HG03045 (cell line): Measurements from ENCODE around the gene SLC4A4.
"Not testable (repeated sequence)": the region's sequence is repeated elsewhere in the genome, so short reads cannot be mapped to it uniquely, and the experiment has no call there.

Experiments used
- ATAC-seq: cut with Tn5 transposase; IDR thresholded peaks from one replicate; pipeline ENCODE4 v1.9.1; 2021; ENCODE audit warnings: mild to moderate bottlenecking, moderate library complexity; ENCODE audit not compliant: unreplicated experiment

Gene SLC4A4

DNA sequence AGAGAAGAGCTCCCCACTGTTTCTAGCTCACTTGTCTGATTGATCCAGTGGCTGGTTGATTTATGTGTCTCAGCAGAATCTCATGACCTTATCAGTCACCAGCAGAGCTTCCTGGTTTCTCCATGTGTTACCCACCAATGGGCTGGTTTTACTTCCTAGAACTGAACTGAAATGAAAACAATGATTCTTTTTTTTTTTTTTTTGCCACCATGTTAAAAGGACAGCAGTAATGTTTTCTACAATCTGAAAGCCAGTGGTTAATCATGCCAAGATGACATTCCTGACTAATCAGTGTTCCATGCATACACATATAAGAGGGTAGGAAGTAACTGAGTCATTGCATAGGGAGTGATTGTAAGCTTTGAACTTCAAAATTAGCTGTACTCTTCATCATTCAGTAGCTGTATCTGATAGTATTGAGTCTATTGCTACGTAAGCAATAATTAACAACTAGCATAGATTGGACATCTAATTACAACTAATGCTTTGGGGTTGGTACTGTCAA, 67.7 kb downstream of the SLC4A4 start:
- no peak for ATAC-seq

DNA sequence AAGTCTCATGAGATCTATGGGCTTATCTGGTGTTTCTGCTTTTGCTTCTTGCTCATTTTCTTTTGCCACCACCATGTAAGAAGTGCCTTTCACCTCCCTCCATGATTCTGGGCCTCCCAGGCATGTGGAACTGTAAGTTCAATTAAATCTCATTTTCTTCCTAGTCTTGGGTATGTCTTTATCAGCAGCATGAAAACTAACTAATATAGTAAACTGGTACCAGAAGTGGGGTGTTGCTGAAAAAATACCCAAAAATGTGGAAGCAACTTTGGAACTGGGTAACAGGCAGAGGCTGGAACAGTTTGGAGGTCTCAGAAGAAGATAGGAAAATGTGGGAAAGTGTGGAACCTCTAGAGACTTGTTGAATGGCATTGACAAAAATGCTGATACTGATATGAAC, 70.1 kb downstream of the SLC4A4 start:
- ATAC-seq = not testable (repeated sequence)

DNA sequence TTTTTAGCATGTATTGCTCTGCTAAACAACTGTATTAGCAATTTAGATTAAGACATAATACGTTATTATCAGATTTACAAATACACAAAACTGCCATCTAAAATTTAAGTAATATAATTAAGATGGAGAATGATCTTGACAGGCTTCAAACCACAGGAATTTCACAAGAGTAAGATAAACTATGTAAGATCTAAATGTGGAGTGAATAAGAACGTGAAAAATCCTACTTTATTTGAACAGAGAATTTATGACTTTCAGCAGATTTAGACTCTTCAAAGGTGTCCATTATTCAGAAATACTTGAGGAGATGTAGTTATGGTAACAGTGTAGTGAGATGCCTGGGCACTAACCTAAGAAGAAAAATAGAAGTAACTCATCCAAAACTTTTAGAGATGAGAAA, 73.2 kb downstream of the SLC4A4 start:
- ATAC-seq = no peak

DNA sequence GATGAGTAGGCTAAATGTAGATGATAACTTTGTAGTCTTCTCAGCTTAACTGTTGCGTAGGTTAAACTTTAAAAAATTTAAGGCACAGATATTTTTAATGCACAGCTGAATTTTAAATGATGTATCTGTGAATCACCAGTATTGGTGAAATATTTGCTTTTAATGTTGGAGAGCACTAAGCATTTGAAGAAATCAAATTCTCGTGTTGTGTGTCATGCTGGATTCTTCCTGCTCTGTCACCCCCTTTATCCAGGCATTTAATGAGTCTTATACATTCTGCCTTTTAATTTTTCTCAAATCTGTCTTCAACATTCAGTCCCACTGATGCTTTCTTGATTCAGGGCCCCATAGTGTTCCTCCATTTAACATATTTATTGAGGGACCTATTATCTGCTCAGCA, 76.7 kb downstream of the SLC4A4 start:
- ATAC-seq = no peak

DNA sequence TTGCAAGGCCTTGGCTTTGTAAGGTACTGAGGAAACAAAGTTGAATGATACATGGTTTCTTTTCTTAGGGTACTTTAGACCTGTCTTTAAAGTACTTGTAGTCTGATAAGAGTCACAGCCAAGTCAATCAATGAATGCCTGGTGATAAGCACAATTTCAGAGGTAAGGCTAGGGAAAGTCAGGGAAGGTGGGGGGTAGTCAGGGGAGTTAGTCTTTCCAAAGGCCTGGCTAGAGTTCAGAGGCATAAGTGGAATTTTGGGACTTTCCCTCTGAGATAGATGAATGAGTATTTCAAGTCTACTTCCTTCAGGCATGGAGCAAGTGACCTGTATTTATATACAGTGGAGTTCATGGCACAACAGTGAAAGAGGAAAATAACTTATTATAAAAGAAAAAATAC, 78.3 kb downstream of the SLC4A4 start:
- no peak for ATAC-seq

DNA sequence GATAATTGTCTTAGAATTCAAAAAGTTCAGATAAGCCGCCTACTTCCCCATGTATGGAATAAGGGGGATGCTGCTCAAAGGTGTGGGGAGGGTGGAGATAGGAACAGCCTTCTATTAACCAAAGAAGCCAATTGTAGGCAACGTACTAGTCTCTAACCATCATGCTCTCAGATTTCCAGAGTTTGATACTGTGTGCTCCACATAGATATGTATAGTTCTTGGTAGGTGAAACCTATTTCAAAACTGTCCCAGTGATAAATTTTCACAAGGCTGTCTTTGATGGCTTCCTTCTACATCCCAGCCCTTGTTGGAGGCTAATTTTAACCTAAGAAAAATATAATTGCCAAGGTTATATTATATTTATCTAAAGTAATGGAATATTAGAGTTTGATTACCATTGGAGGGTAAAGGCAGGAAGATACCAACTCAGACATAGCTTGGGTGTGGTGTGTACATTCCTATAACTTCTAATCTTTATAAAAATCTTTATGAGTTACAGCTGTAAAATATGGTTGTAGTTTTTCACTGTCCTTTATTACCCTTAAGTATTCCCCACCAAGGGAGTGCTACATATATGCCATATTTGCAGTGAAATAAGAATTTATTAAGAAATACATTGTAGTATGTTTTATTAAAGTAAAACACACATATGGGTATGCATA, 87.7 kb downstream of the SLC4A4 start:
- no peak for ATAC-seq

DNA sequence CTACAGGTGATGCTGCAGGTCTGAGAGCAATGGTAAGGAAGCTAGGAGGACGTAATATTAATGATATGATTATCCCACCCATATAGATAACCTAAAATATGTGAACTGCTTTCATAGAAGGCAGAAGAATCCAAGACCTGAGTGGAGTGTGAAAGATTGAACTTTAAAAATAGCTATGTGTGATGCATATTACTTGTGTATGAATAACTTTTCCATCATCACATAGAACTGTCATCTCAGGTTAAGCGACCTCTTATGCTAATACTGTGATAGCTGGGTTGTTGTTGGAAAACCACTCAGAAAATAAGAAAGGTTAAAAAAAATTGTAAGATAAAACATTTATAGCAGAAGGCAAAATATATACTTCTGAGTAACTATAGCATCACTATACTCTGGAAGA, 90.3 kb downstream of the SLC4A4 start:
- no peak for ATAC-seq

DNA sequence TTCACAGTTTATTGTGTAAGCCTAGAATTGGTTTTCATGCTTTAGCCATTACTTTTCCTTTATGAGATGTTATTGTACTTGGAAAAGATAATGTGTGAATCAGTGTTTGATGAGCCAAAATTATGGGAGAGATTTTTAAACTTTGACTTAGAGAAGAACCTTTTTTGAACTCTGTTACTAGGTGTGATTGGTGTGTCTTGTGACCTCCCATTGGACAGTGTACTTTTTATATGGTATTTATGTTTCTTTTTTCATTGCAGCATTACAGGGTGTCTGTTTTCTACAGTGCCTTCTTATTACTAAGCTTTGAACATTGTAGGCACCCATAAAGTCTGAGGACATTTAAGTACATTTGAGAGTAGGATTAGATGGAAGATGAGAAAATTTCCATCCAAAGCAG, 91.1 kb downstream of the SLC4A4 start:
- no peak for ATAC-seq

DNA sequence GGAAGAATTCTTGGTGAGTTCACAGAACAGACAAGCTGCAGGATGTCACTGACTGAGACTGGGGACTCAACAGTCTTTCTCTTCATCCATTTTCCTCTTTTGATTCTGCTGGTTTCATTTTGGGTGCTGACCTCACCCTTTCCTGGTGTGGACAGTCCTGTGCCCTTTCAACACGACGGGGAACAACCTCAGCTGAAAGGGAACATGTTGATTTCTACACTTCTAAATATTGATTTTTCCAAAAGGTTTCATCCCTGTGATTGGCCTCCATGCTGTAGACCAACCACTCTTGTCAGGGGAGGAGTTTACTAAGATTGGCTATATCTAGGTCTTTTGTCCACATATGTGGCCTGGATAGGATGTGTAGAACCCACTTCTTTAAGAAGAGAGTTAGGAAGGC, 91.8 kb downstream of the SLC4A4 start:
- ATAC-seq = no peak

DNA sequence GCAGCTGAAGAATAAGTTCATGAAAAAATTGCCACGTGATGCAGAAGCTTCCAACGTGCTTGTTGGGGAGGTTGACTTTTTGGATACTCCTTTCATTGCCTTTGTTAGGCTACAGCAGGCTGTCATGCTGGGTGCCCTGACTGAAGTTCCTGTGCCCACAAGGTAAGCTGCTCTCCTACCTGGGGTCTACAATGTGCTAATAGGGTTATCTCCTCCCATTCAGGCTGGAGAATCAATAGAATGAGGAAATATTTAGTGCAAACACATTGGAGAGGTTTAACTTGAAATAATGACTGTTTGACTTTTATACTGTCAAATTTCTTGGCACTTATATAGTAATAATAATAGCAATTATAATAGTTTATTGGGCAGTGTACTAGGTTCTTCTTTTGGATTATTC, 101.8 kb downstream of the SLC4A4 start:
- ATAC-seq = no peak

DNA sequence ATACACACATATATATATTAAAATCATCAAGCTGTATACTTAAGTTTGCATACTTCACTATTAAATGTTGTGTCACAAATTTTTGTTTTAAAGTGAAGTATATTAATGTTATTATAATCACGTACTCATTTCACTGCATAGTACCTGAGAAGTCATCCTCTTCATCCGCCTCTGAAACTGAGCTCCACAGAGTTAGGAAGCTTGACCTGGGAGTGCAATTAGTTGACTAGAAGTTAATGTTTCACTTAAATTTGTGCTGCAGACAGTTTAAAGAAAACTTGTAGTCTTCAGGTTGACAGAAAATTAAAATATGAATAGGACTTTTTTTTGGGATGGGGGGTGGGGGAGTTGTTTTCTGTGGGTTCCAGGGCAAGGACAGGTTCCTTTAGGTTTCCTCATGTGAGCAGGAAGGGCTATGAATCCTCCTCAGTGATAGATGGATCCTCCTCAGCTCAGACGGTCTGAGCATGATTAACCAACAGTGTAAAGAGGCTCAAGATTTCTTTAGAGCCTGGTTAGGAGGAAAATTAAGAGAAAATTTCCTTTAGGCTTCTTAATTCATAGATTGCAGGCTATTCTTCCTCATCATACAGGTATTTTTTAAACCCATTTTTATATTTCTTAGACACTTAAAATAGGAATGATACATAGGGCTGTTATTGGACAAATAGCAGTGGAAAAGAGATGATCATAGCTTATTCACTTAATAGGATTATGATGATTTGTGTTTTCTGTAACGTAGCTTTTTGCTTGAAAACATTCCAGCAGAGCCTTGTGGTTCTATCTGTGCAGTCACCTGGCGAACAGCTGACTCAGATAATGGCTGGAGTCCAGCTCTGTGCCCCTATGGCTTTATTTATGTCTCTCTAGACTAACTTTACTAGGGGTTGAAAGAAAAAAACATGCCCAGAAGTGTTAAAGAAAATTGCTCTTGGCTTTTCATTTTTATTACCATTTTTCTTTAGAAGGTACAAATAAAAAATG, 102.7 kb downstream of the SLC4A4 start:
- no peak for ATAC-seq

DNA sequence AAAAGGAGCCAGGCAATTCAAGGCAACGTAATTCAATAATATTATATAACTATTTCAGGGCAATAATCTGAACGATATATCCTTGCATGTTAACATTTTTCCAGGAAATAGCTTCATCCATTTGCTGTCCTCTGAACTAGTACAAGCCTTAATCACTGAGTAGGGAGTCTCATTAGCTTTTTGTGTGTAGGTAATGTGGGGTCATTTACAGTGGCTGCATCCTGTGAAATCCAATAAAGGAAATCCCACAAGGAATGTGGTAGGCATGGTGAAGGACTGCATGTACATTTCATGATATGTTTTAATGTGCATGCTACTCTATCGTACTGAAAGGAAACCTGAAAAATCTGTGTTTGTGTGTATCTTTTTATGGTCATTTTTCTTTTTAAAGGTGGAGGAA, 103.5 kb downstream of the SLC4A4 start:
- no peak for ATAC-seq

DNA sequence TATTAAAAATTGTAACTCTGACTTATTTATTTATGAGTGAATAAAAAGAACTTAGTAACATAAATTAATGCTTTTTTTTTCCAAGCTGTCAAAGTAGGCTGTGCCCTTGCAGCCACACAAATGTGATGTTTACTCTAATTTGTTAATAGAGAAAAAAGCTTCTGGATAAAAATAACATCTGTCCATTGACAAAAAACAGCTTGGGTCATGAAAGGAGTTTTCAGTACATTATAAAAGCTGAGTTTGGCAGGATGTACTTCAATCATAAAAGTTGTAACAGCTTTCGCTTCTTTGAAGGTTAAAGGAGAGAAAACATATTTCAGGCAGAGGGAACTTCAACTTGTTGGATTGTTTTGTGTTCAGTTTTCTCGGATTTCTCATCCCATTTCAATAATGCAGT, 105.6 kb downstream of the SLC4A4 start:
- ATAC-seq = no peak

DNA sequence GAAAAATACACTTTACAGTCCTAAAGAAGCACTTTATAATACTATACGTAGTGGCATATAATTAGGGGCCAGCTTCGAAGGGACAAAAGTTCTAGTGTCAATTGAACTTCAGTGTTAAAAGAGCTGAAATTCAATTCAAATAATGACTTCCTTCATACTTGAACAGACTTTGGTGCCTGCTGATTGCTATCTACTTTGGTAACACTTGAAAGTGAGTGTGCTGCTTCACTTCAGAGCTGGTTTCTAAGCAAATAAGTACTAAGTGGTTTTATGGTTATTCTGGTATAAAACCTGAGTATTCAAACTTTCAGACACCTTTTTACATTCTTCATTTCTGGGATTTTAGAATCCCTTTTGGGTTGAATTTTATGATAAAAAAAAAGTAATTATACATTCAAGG, 107.0 kb downstream of the SLC4A4 start:
- no peak for ATAC-seq

DNA sequence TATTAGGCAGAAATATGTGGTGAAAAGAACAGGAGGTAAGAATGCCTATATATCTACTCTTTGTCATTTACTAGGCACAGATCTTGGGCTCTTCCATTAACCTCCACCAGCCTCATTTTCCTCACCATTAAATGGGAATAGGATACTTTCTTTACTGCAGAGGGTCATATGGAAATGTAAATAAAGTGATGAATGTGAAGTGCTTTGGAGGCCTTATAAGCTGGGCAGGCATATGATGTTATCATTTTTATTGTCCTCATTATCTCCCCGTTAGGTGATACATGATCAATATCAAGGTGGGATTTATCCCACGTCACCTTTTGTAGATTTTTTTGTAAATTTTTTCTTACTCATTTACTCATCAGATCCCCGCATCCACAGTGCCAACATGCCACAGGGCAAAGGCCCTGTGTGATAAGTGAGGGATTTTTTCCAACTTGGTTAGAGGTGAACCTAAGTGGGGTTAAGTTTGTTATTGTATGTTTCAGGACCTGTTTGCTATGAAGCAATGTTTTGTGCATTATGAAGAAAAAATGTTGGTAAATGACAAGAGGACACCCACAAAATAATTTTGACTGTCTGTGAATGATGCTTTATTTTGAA, 107.8 kb downstream of the SLC4A4 start:
- no peak for ATAC-seq

DNA sequence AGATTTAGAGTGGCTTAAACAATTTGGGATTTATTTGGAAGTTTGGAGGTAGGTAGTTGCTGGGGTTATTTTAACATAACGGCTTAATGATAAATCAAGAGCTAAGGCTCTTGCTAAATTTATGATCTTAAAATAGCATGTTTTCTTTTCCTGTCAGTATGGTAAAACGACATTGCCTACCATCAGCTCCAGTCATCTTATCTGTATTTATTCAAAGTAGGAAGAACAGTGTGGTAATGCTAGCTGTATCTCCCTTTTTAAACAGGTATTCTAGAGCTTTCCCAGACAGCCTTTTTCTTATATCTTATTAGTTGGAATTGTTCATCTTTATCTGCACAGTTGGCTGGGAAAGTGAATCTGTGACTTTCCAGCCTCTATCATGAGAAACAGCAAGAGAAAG, 110.2 kb downstream of the SLC4A4 start:
- no peak for ATAC-seq

DNA sequence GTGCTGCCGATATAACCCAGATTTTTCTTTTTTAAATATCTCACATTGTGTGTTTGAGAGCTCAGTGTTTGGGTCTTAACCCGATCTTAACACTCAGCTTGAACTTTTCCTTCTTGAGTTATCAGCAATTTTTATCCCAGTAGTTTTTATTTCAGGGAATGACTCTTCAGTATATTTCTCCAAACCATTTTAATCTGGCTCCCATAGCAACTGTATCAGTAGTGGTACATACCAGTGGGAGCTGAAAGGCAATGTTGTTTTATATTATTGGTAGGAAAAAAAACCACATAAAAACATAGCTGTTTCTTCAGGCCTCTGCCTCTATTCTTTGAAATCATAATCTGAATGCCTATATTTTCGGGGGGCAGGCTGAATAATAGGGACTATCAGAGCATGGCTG, 111.1 kb downstream of the SLC4A4 start:
- ATAC-seq = no peak

DNA sequence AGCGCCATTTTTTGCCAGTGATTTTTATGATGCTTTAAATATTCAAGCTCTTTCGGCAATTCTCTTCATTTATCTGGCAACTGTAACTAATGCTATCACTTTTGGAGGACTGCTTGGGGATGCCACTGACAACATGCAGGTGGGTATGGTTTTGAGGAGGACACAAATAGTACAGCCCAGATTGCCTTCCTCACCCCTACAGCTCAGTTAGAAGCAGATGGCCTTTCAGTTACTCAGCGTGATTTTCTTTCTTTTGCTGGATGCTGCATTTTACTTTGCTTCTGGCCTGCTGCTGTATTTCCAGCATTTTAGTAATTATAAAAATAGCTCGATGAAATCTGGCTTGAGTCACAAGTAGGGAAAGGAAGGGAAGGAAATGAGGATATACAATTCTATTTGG, 114.7 kb downstream of the SLC4A4 start:
- ATAC-seq = no peak

DNA sequence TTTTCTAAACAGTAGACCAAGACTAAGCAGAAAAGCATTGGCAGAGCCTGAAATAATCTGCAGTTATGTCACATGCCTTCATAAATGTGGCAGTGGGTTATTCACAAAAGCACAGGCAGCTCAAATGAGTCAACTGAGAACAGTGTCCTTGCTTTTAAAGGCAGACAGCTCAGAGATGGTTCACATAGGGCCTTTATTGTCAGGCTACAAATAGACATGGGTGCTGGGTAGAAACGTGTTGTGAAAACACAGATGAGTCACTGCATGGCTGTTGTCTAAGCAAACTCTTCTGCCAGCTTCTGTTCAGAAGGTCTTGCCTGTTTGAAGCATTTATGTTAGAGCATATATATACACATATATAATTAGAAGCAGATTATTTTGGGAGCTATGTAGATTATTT, 118.0 kb downstream of the SLC4A4 start:
- ATAC-seq = no peak

DNA sequence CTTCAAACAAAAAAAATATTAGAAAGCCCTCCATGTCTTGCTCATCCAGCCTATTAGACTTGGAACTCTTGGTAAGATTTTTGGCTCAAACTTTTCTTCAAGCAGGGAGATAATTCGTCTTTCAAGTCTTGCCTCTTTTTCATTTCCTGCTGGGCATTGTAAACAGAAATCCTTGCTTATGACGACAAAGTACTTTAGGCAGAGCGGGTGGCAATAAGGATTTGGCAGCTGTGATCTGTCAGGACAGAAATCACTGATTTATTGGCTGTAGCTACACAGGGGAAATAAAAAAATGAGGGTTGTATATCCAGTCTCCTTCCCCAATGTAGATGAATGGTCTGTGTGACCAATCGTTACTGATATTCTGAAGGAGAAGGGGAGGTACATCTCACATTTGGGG, 121.6 kb downstream of the SLC4A4 start:
- no peak for ATAC-seq

DNA sequence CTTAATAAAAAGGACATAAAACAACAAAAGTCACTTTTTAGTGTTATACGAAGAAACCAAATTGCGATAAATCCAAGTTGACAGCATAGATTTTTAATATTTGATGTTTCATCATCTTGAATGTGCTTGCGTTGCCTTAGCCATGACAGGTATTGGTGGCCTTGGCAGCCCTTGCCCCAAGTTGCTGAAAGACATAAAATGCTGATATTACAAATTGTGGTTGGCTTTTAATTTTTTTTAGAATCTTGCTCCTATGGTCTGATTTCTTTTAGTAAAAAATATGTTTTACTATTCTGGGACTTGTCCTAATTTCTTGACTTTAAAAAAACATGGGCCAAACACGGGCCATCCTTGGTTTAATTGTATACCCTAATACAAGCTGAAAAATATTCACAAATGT, 122.6 kb downstream of the SLC4A4 start:
- ATAC-seq = no peak

DNA sequence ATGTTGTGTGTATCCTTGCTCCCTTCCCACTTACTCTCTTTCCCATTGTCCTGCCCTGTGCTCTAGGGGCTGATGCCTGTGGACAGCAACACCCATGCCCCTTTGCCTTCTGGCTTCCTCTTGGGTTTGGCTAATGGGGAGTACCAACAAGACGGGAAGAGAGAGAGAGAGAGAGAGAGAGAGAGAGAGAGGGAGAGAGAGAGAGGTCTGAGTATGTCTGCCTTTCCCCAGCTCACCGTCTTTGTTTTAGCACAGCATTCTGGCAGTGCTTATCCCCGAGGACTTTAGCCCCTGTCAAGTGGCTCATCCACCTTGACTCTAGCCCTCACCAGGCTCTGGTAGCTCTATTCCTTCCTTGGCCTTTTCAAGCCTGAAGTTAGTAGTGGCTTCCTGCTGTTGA, 128.0 kb downstream of the SLC4A4 start:
- no peak for ATAC-seq
